Panc1 (cell line): ENCODE results near the gene E4F1. TPM values are rescaled to one million over a fixed set of nuclear protein-coding genes. Genes with fewer than 3 reads are reported as not detected.

ENCODE experiments used
- ATAC-seq: fragments of 200-7000 bp; cut with Tn5 transposase; 2 replicates; pipeline ENCODE4 v1.9.1; 2020; ENCODE audit warnings: mild to moderate bottlenecking, moderate library complexity
- BruUV-seq: library from RNA; stranded (reverse); fragments of 400-500 nt; replicated peaks from 2 replicates; lab custom pipeline; 2021; lab: Mats Ljungman, UMichigan
- CTCF ChIA-PET: fragments of 300-600 bp; sonication (Branson Sonifier 250); formaldehyde crosslinking; loops from one replicate; lab custom pipeline; 2022; ENCODE audit warnings: antibody characterized with exemption; lab: Charles Lee
- POLR2A ChIA-PET: fragments of 300-600 bp; sonication (Branson Sonifier 250); formaldehyde crosslinking; loops from one replicate; lab custom pipeline; 2022; ENCODE audit warnings: antibody characterized with exemption; lab: Charles Lee
- DNase-seq: peaks from one replicate; pipeline ENCODE4 v3.0.0-alpha.2; 2010; ENCODE audit warnings: low read depth, low spot score
- H3K27ac ChIP-seq: 2 replicates; pipeline ENCODE4 v1.5.1; 2011; ENCODE audit warnings: mild to moderate bottlenecking, low read length, inconsistent platforms
- H3K27me3 ChIP-seq: fragments of 200-500 bp; sonication (Bioruptor generic); 2 replicates; pipeline ENCODE4 v1.6.0; 2014; ENCODE audit warnings: low read length, inconsistent platforms; ENCODE audit not compliant: control insufficient read depth, insufficient read depth
- H3K36me3 ChIP-seq: fragments of 200-500 bp; sonication (Bioruptor generic); 2 replicates; pipeline ENCODE4 v1.5.1; 2014; ENCODE audit warnings: inconsistent platforms, mild to moderate bottlenecking, low read length, moderate library complexity; ENCODE audit not compliant: control insufficient read depth, insufficient read depth
- H3K4me1 ChIP-seq: 2 replicates; pipeline ENCODE4 v1.5.1; 2011; ENCODE audit warnings: inconsistent platforms, mild to moderate bottlenecking, low read length, moderate library complexity; ENCODE audit not compliant: control insufficient read depth, insufficient read depth
- H3K4me3 ChIP-seq, 2 experiments: 2 replicates each; pipeline ENCODE4 v1.5.1; 2011 to 2012; ENCODE audit warnings: low read depth in 2 of 2, low read length in 2 of 2, mild to moderate bottlenecking in 2 of 2, inconsistent platforms in 1 of 2, moderate library complexity in 1 of 2
- H3K9me3 ChIP-seq: fragments of 200-500 bp; sonication (Bioruptor generic); 2 replicates; pipeline ENCODE4 v1.5.1; 2014; ENCODE audit warnings: low read depth, mild to moderate bottlenecking, inconsistent platforms, low read length, moderate library complexity; ENCODE audit not compliant: control insufficient read depth, insufficient read depth
- POLR2AphosphoS5 ChIP-seq: IDR thresholded peaks from 2 replicates; pipeline ENCODE4 v1.6.1; 2012; ENCODE audit warnings: mild to moderate bottlenecking, low read depth, low read length, moderate library complexity
- SIN3A ChIP-seq: IDR thresholded peaks from 2 replicates; pipeline ENCODE4 v1.6.1; 2012; ENCODE audit warnings: low read depth, mild to moderate bottlenecking, low read length, moderate library complexity, borderline replicate concordance; ENCODE audit not compliant: insufficient read depth
- TCF7L2 ChIP-seq: IDR thresholded peaks from 2 replicates; pipeline ENCODE4 v1.6.1; 2011; ENCODE audit warnings: mild to moderate bottlenecking, low read depth, low read length, inconsistent platforms
- in situ Hi-C: cut with HindIII; loops from 2 replicates; pipeline ENCODE4 v1.10.0; 2016; ENCODE audit warnings: low sequenced_read_pairs, low pct_unique_long_range_greater_than_20kb
- intact Hi-C: fragments of 100-400 bp; cut with micrococcal nuclease; formaldehyde crosslinking; loops from one replicate; pipeline ENCODE4 v1.10.0; 2022; ENCODE audit not compliant: unreplicated experiment
- total RNA-seq: library from RNA; stranded (reverse); gene quantifications from one replicate; pipeline ENCODE4 v1.2.1, GENCODE V29; 2021; ENCODE audit not compliant: unreplicated experiment
- TF ChIP-seq, protein P1 (sequence below): fragments of 450-650 bp; IDR thresholded peaks from 2 replicates; pipeline ENCODE4 v1.5.1; 2017; ENCODE audit warnings: mild to moderate bottlenecking
- TF ChIP-seq, protein P2 (sequence below), 2 experiments: IDR thresholded peaks; 2 replicates each; pipeline ENCODE4 v1.6.1; 2011 to 2012; ENCODE audit warnings: low read depth in 2 of 2, control low read depth in 1 of 2, low read length in 1 of 2, mild to moderate bottlenecking in 1 of 2, moderate library complexity in 1 of 2; ENCODE audit not compliant: insufficient read depth in 1 of 2

E4F1 gene
- total RNA-seq, 1 experiment from 2014 or later = 50.8 TPM

DNA sequence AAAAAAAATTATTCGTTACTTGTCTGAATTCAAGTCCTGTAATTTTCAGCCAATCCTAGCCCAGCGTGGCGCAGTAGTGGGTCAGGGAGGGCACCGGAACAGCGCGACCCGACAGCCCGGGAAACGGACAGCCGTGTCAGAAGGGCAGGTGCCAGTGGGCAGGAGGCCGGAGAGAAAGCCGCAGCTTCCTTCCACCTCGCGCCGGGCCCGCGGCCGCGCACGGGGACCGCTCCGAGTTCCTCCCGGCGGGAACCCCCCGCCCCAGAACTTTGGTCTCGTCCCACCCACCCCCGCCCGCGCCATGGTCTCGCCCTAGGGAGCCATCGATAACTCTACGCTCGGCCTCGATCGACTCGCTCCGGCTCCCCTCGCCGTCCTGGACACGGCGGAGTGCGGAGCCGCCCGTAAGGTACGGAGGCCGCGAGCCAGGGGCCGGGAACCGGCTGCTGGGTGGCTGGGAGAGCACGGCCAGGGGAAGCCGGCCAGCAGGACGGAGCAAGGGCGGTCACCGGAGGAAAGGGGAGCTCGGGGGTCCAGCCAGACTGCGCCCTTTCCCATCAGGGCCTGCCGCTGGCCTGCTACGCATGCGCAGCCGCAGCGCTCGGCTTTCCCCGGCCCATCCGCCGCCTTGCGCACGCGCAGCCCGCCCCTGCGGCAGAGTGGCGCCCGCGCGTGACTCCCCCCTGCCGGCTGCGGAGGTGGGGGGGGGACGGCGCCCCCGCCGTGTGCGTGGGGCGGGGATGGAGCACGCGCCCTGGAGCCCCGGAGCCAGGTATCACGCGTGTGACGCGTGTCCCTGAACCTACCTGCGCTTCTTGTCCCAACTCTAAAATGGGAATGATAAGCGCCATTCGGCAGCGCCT lies 18.1 kb upstream of the E4F1 start, which contains the start of gene MLST8:
Gene MLST8, plus strand, starts transcription at position 351 of the 863 bp plus-strand sequence. CDS start 632 bp downstream, outside the sequence.
- no peaks in the 10 kb centered on the region for H3K9me3 ChIP-seq
- in situ Hi-C loops = no loop called here
- H3K27ac ChIP-seq = peak within 1 kb of the TSS; percentile 93
- peak within 1 kb of the TSS; percentile 61 to 73 for H3K4me3 ChIP-seq
- no peaks in the 10 kb centered on the region; the same call in 1 of the 2 replicates for H3K36me3 ChIP-seq
- ChIA-PET POLR2A (interaction anchor here (0.6 kb wide), 1 partner anchor 24 kb away, joined by 5 read pairs; no protein-coding TSS in a partner anchor), CTCF (no interaction called here)
- ATAC-seq (peak; percentile 81), DNase-seq (no peak)
- no peaks in the 10 kb centered on the region for H3K27me3 ChIP-seq
- 0 out of 2 replicates have a peak, but pooled peaks have one; percentile 14 for TF ChIP-seq TCF7L2
- TF ChIP-seq, protein P1, sequence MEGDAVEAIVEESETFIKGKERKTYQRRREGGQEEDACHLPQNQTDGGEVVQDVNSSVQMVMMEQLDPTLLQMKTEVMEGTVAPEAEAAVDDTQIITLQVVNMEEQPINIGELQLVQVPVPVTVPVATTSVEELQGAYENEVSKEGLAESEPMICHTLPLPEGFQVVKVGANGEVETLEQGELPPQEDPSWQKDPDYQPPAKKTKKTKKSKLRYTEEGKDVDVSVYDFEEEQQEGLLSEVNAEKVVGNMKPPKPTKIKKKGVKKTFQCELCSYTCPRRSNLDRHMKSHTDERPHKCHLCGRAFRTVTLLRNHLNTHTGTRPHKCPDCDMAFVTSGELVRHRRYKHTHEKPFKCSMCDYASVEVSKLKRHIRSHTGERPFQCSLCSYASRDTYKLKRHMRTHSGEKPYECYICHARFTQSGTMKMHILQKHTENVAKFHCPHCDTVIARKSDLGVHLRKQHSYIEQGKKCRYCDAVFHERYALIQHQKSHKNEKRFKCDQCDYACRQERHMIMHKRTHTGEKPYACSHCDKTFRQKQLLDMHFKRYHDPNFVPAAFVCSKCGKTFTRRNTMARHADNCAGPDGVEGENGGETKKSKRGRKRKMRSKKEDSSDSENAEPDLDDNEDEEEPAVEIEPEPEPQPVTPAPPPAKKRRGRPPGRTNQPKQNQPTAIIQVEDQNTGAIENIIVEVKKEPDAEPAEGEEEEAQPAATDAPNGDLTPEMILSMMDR = no peak
- peak; percentile 90 for TF ChIP-seq POLR2AphosphoS5
- 0 out of 2 replicates have a peak, but pooled peaks have one; percentile 55 for TF ChIP-seq SIN3A
- peaks cover 11% of the 10 kb centered on the region for H3K4me1 ChIP-seq
- BruUV-seq = no TSS peak
- intact Hi-C loops = no loop called here

DNA sequence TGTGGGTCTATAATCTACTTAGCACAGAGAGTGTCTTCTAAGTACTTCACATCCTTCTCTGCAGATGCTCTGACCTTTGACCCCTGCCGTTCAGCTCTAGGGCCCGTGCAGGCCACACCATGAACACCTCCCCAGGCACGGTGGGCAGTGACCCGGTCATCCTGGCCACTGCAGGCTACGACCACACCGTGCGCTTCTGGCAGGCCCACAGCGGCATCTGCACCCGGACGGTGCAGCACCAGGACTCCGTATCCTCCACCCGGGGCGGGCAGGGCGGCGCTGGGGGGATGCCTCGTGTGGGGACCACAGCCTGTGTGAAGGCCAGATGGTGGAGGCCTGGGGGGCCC lies 17.5 kb upstream of the E4F1 start:
- H3K36me3 ChIP-seq = no peaks in the 10 kb centered on the region; the same call in 1 of the 2 replicates
- in situ Hi-C loops (no loop called here), intact Hi-C loops (no loop called here)
- peak overlapping the region; percentile 61 to 73 for H3K4me3 ChIP-seq
- ChIA-PET CTCF (no interaction called here), POLR2A (no interaction called here)
- DNase-seq (no peak), ATAC-seq (peak; percentile 22)
- TF ChIP-seq POLR2AphosphoS5 (no peak), SIN3A (no peak), TCF7L2 (no peak)
- TF ChIP-seq, protein P2, sequence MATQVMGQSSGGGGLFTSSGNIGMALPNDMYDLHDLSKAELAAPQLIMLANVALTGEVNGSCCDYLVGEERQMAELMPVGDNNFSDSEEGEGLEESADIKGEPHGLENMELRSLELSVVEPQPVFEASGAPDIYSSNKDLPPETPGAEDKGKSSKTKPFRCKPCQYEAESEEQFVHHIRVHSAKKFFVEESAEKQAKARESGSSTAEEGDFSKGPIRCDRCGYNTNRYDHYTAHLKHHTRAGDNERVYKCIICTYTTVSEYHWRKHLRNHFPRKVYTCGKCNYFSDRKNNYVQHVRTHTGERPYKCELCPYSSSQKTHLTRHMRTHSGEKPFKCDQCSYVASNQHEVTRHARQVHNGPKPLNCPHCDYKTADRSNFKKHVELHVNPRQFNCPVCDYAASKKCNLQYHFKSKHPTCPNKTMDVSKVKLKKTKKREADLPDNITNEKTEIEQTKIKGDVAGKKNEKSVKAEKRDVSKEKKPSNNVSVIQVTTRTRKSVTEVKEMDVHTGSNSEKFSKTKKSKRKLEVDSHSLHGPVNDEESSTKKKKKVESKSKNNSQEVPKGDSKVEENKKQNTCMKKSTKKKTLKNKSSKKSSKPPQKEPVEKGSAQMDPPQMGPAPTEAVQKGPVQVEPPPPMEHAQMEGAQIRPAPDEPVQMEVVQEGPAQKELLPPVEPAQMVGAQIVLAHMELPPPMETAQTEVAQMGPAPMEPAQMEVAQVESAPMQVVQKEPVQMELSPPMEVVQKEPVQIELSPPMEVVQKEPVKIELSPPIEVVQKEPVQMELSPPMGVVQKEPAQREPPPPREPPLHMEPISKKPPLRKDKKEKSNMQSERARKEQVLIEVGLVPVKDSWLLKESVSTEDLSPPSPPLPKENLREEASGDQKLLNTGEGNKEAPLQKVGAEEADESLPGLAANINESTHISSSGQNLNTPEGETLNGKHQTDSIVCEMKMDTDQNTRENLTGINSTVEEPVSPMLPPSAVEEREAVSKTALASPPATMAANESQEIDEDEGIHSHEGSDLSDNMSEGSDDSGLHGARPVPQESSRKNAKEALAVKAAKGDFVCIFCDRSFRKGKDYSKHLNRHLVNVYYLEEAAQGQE (IDR thresholded peaks at IDR 0.05; ENCODE audit: insufficient read depth in 1 of 2, low read depth in 2 of 2, low read length in 1 of 2) = no peak
- TF ChIP-seq, protein P1 = no peak
- BruUV-seq = no TSS peak
- H3K27me3 ChIP-seq = no peaks in the 10 kb centered on the region
- H3K4me1 ChIP-seq = peaks cover 17% of the 10 kb centered on the region
- no peaks in the 10 kb centered on the region for H3K9me3 ChIP-seq
- peak overlapping the region; percentile 91 for H3K27ac ChIP-seq
